Lower leg skin (tissue), 4 donors: ENCODE data around the gene DGKI. TPM values are rescaled to one million over a fixed set of nuclear protein-coding genes. Genes with fewer than 3 reads are reported as not detected.

Experiments used
- DNase-seq, 2 donors: peaks; one replicate each; pipeline ENCODE4 v3.0.0-alpha.2; 2019; ENCODE audit warnings: low spot score in 2 of 2
- H3K4me3 ChIP-seq: fragments of 200-600 bp; sonication (generic); 2 replicates; pipeline ENCODE4 v1.5.1; 2017; ENCODE audit warnings: mild to moderate bottlenecking, low read depth; ENCODE audit not compliant: poor library complexity, severe bottlenecking
- POLR2A ChIP-seq, 2 donors: fragments of 450-650 bp; IDR thresholded peaks; one replicate each; pipeline ENCODE4 v1.6.1; 2016 to 2017; ENCODE audit warnings: antibody characterized with exemption in 2 of 2, mild to moderate bottlenecking in 1 of 2, moderate library complexity in 1 of 2
- WGBS, 2 donors: methylation state at CpG; one replicate each; pipeline ENCODE4 v1.1.5; 2018; 5-methylcytosine and 5-hydroxymethylcytosine counted together
- intact Hi-C: fragments of 100-400 bp; cut with DNase I; formaldehyde crosslinking; loops from one replicate; pipeline ENCODE4 v1.15.0; 2023; ENCODE audit warnings: low total_unique reads
- total RNA-seq, 4 donors: library from RNA; depleted of rRNA; stranded (reverse); fragments of >200 nt; gene quantifications; one replicate each; pipeline ENCODE4 v1.1.0, GENCODE V29; 2016
- TF ChIP-seq, protein P1 (sequence below), 3 donors: fragments of 450-650 bp; IDR thresholded peaks; one replicate each; pipeline ENCODE4 v1.5.1; 2016; ENCODE audit warnings: antibody characterized with exemption in 3 of 3, mild to moderate bottlenecking in 3 of 3, moderate library complexity in 2 of 3

Gene DGKI
- total RNA-seq, 4 donors from 2014 or later = 0.34 to 2.1 (median 1.3) TPM

DNA sequence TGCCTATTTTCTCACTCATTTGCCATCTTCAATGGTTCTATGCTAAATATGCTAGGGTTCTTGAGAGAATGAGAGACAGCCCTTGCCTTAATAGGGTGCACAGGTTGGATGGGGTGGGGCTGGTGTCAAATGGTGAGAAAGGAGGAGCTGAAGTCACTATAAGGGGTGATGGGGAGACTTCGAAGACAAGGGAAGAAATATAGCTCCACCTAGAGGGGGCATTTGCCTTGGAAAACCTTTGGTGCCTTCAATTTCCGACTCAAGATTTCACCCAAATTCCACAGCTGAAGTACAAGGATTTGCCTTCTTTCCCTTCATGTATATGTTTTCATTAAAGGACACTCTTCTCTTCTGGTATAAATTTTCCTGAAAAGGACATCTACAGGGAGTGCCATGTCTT is 508.9 kb downstream of the DGKI start:
- H3K4me3 ChIP-seq = no peak overlapping the region
- intact Hi-C loops = no loop called here
- 57 to 60% methylated on average over 2 of the region's 2 CpGs for WGBS, 2 donors
- TF ChIP-seq POLR2A (IDR thresholded peaks at IDR 0.05) = no peak
- TF ChIP-seq, protein P1, sequence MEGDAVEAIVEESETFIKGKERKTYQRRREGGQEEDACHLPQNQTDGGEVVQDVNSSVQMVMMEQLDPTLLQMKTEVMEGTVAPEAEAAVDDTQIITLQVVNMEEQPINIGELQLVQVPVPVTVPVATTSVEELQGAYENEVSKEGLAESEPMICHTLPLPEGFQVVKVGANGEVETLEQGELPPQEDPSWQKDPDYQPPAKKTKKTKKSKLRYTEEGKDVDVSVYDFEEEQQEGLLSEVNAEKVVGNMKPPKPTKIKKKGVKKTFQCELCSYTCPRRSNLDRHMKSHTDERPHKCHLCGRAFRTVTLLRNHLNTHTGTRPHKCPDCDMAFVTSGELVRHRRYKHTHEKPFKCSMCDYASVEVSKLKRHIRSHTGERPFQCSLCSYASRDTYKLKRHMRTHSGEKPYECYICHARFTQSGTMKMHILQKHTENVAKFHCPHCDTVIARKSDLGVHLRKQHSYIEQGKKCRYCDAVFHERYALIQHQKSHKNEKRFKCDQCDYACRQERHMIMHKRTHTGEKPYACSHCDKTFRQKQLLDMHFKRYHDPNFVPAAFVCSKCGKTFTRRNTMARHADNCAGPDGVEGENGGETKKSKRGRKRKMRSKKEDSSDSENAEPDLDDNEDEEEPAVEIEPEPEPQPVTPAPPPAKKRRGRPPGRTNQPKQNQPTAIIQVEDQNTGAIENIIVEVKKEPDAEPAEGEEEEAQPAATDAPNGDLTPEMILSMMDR (IDR thresholded peaks at IDR 0.05) = no peak
- DNase-seq = no peak

DNA sequence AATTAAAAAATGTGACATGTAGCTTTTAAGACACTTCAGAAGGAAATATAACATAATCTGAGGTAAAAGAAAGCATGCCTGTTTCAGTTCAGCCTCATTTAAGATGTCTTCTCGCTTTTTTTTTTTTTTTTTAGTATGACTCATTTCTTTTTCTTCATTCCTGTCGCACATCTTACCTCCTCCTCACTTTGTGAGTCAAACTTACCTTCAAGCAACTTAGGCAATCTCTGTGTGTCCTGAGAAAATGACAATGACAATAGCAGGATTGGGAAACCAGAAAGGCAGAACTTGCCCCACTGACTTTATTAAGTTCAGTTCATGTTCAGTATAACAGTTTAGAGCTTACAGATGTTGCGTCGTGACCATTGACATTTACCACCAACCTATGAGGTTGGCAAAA is 511.0 kb downstream of the DGKI start:
- intact Hi-C loops = no loop called here
- no peak overlapping the region for H3K4me3 ChIP-seq
- no peak for TF ChIP-seq POLR2A (IDR thresholded peaks at IDR 0.05)
- TF ChIP-seq, protein P1 (IDR thresholded peaks at IDR 0.05) = no peak
- 63 to 70% methylated on average over 4 of the region's 4 CpGs for WGBS, 2 donors
- DNase-seq = no peak

DNA sequence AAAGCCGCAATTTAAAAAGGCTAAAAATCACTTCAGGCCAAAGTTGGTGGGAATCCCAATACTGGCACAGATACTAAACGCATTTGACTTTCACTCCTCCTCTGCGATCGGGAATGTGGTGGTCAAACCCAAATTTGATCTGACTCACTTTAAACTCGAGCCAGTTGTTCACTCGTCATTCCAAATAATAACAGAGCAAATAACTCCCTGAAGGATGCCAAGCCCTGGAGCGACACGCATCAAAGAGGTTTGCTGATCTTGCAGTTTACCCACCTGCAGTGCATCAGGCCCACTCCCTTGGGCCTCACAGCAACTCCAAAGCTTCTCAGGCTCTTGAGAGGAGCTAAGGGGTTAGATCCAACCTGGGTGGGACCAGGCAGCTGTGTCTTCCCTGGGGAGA is 515.4 kb downstream of the DGKI start:
- WGBS, 2 donors = 34 to 43% methylated on average over 8 of the region's 8 CpGs
- intact Hi-C loops = no loop called here
- TF ChIP-seq, protein P1 (IDR thresholded peaks at IDR 0.05) = no peak
- no peak for TF ChIP-seq POLR2A (IDR thresholded peaks at IDR 0.05)
- no peak overlapping the region for H3K4me3 ChIP-seq
- no peak for DNase-seq

Other genes starting within 250 kb of the DGKI start
- 10 to 100 TPM in 3 of 4 donors, 1 to 10 TPM in 1; 7.9 to 19.1 (median 11.7) TPM for gene CREB3L2, start 155.1 kb upstream of the DGKI start, total RNA-seq
- gene AKR1D1, start 229.5 kb upstream of the DGKI start, total RNA-seq = under 1 TPM in 1 of 4 donors, not detected in 3; 0.10 TPM